Smooth muscle cell (in vitro differentiated cells): ENCODE results near the gene GLIS1. TPM values are rescaled to one million over a fixed set of nuclear protein-coding genes. Genes with fewer than 3 reads are reported as not detected.

Source experiments
- DNase-seq: peaks from one replicate; lab custom pipeline; 2025; ENCODE audit not compliant: unreplicated experiment; lab: John Stamatoyannopoulos, UW
- H2AFZ ChIP-seq: fragments of 200-600 bp; sonication (generic); 2 replicates; pipeline ENCODE4 v1.6.0; 2016; ENCODE audit warnings: antibody characterized with exemption, low read depth, mild to moderate bottlenecking
- H3F3A ChIP-seq: fragments of 200-600 bp; sonication (generic); 2 replicates; pipeline ENCODE4 v1.6.0; 2017; ENCODE audit warnings: antibody characterized with exemption, low read depth
- H3K27ac ChIP-seq: fragments of 200-600 bp; sonication (generic); 2 replicates; pipeline ENCODE4 v1.5.1; 2016; ENCODE audit warnings: low read depth, mild to moderate bottlenecking
- H3K27me3 ChIP-seq: fragments of 200-600 bp; sonication (generic); 2 replicates; pipeline ENCODE4 v1.6.1; 2016; ENCODE audit warnings: low read depth, mild to moderate bottlenecking
- H3K36me3 ChIP-seq: fragments of 200-600 bp; sonication (generic); 2 replicates; pipeline ENCODE4 v1.5.1; 2016; ENCODE audit warnings: low read depth
- H3K4me1 ChIP-seq: fragments of 200-600 bp; sonication (generic); 2 replicates; pipeline ENCODE4 v1.5.1; 2016; ENCODE audit warnings: low read depth
- H3K4me2 ChIP-seq: fragments of 200-600 bp; sonication (generic); 2 replicates; pipeline ENCODE4 v1.6.0; 2016; ENCODE audit warnings: mild to moderate bottlenecking
- H3K4me3 ChIP-seq: fragments of 200-600 bp; sonication (generic); 2 replicates; pipeline ENCODE4 v1.5.1; 2016; ENCODE audit warnings: mild to moderate bottlenecking
- H3K79me2 ChIP-seq: fragments of 200-600 bp; sonication (generic); 2 replicates; pipeline ENCODE4 v1.6.0; 2016; ENCODE audit warnings: low read depth, mild to moderate bottlenecking
- H3K9ac ChIP-seq: fragments of 200-600 bp; sonication (generic); 2 replicates; pipeline ENCODE4 v1.6.0; 2016; ENCODE audit warnings: low read depth
- H3K9me3 ChIP-seq: fragments of 200-600 bp; sonication (generic); replicated peaks from 2 replicates; pipeline ENCODE4 v1.5.1; 2016; ENCODE audit warnings: low read depth
- H4K20me1 ChIP-seq: fragments of 200-600 bp; sonication (generic); 2 replicates; pipeline ENCODE4 v1.6.0; 2016; ENCODE audit warnings: low read depth
- WGBS: methylation state at CpG from one replicate; pipeline ENCODE4 v1.1.7; 2016; ENCODE audit warnings: low lambda C conversion rate; 5-methylcytosine and 5-hydroxymethylcytosine counted together
- polyA plus RNA-seq: library from polyadenylated mRNA; unstranded; fragments of >200 nt; fragmentation: Nextera tagmentation; extraction: Ambion mirVana; gene quantifications from 2 replicates; pipeline ENCODE4 v1.2.1, GENCODE V29; 2016
- total RNA-seq: library from RNA; depleted of rRNA; stranded (reverse); fragments of >200 nt; gene quantifications from 2 replicates; pipeline ENCODE4 v1.2.3, GENCODE V29; 2014
- TF ChIP-seq, protein P1 (sequence below): fragments of 200-600 bp; sonication (generic); IDR thresholded peaks from 2 replicates; pipeline ENCODE4 v1.5.1; 2017; ENCODE audit warnings: borderline replicate concordance, mild to moderate bottlenecking, antibody characterized with exemption; ENCODE audit not compliant: insufficient read depth, poor library complexity, severe bottlenecking

The GLIS1 gene
- total and polyA plus RNA-seq, 2 experiments from 2014 or later = 0.36 to 4.9 TPM

DNA sequence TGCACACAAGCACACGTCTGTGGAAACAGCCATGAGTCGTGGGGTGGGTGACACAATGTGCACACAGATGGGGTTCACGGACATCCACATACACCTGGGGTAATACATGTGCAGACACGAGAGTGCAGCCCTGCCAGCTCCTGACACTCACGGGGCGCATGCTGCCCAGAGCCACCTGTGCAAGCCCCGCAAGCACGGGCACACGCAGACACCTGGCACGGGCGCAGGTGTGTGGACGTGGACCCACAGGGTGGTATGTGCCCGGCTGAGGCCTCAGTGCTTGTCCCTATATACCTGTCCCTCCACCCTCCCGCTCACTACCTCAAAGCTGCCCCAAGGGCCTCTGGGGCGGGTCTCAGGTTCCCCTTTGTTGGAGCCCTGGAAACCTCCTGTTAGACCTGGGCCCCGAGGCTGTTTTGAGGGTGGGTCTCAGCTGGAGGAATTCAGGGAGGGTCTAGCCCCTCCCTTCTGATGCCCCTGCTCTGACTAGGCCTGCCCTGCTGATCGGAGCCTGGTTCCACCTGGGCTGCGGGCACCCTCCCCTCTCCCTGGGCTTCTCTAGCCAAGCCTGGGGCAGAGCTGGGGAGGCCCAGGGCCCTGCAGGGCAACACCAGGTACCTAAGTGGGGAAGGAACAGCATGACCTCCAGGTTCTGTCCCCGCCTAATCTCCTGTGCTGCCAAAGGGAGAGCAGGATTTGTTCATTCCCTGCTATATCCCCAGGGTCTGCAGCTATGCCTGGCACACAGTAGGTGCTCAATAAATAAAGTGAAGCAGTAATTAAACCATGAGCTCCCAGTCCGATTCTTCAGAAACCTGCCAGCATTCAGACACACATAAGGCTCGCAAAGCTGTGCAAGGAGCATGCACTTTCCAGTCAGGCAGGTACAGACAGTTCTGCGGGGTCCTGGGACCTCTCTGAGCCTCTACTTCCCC lies 230.6 kb downstream of the GLIS1 start:
- no peak for DNase-seq
- WGBS = 95% methylated on average over 22 of the region's 22 CpGs

DNA sequence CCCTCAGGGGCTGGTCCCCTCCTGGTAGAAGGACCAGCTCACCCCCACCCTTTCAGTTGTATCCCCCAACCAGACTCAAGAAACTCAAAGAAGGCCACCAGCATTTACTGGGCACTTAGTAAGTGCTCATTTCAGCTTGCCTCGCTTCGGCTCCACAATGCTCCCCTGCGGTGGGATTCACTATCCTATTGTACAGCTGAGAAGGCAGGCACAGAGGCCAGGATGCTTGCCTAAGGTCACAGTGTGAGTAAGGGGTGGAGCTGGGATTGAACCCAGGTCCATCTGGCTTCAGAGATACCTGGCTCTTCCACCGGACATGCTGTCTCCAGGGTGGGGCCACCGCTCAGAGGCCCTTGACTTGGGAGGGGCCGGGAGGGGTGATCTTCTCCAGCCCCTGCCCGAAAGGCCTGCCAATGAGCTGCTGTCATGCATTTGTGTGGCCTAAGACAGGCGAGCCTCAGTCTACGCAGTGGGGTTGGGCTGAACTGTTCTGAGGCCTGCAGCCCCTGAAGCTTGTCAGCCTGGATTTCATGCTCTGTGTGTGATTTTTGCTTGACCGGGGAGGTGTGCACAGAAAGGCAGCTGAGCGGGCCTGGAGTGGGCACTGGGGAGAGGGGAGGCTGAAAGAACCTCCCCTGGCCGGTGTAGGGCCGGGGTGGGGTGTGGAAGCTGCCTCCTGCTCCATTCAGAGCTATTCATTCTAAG lies 231.7 kb downstream of the GLIS1 start:
- no peak overlapping the region for H3K9ac ChIP-seq
- no peak overlapping the region for H3K4me3 ChIP-seq
- DNase-seq = no peak
- no peaks in the 10 kb centered on the region for H3K27me3 ChIP-seq
- H3K79me2 ChIP-seq = no peaks in the 10 kb centered on the region
- H3F3A ChIP-seq = peaks cover 5% of the 10 kb centered on the region
- H3K4me1 ChIP-seq = peaks cover 19% of the 10 kb centered on the region
- TF ChIP-seq, protein P1, sequence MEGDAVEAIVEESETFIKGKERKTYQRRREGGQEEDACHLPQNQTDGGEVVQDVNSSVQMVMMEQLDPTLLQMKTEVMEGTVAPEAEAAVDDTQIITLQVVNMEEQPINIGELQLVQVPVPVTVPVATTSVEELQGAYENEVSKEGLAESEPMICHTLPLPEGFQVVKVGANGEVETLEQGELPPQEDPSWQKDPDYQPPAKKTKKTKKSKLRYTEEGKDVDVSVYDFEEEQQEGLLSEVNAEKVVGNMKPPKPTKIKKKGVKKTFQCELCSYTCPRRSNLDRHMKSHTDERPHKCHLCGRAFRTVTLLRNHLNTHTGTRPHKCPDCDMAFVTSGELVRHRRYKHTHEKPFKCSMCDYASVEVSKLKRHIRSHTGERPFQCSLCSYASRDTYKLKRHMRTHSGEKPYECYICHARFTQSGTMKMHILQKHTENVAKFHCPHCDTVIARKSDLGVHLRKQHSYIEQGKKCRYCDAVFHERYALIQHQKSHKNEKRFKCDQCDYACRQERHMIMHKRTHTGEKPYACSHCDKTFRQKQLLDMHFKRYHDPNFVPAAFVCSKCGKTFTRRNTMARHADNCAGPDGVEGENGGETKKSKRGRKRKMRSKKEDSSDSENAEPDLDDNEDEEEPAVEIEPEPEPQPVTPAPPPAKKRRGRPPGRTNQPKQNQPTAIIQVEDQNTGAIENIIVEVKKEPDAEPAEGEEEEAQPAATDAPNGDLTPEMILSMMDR = no peak
- H4K20me1 ChIP-seq = no peaks in the 10 kb centered on the region
- no peak overlapping the region for H3K27ac ChIP-seq
- WGBS = 93% methylated on average over 13 of the region's 13 CpGs
- no peak overlapping the region for H3K4me2 ChIP-seq
- no peaks in the 10 kb centered on the region for H3K9me3 ChIP-seq
- H2AFZ ChIP-seq = no peak overlapping the region
- no peaks in the 10 kb centered on the region for H3K36me3 ChIP-seq

More for the DNA sequence above, 230.6 kb downstream of the GLIS1 start:
- no peak overlapping the region for H2AFZ ChIP-seq
- TF ChIP-seq, protein P1 = no peak
- H3K4me3 ChIP-seq = no peak overlapping the region
- H3K79me2 ChIP-seq = no peaks in the 10 kb centered on the region
- no peak overlapping the region for H3K27ac ChIP-seq
- H3K36me3 ChIP-seq = no peaks in the 10 kb centered on the region
- no peak overlapping the region for H3K4me2 ChIP-seq
- H4K20me1 ChIP-seq = no peaks in the 10 kb centered on the region
- no peaks in the 10 kb centered on the region for H3K27me3 ChIP-seq
- peaks cover 20% of the 10 kb centered on the region for H3K4me1 ChIP-seq
- no peak overlapping the region for H3K9ac ChIP-seq
- peaks cover 5% of the 10 kb centered on the region for H3F3A ChIP-seq
- H3K9me3 ChIP-seq = no peaks in the 10 kb centered on the region

DNA sequence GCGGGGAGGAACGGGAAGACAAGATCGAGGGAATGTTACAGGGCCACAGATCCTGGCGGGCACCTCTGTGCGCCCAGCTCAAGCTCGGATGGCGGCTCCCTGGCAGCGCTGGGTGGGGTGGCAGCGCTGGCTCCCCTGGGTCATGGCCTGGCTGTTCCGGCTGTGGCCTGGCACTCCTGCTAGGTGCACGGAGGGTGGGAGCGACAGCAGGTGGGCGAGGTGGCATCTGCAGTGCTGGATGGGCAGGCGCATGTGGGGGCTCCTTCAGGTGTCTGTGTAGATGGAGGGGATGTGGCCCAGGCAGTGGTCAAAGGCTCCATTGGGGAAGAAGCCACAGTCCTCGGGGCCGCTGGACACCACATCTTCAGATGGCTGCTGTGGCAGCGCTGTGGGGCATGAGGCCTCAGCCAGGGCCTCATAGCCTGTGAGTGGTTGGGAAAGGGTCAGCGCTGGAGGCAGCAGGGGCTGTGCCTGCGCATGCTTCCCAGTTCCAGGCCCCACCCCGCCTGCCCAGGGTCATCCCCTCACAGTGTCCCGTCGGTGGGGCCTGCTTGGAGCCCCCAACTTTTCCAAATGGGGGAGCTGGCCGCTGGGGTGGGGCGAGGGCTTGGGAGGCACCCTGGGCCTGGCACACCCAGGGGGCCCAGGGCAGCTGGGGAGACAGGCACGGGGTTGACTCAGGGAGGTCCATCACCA lies 232.5 kb downstream of the GLIS1 start:
- Histone ChIP-seq H3K4me2 (no peak overlapping the region), H3K9ac (no peak overlapping the region), H3K9me3 (no peaks in the 10 kb centered on the region), H4K20me1 (no peaks in the 10 kb centered on the region), H3K79me2 (no peaks in the 10 kb centered on the region), H3F3A (peaks cover 5% of the 10 kb centered on the region), H3K4me3 (no peak overlapping the region), H2AFZ (no peak overlapping the region), H3K27me3 (no peaks in the 10 kb centered on the region), H3K36me3 (no peaks in the 10 kb centered on the region), H3K4me1 (peaks cover 19% of the 10 kb centered on the region), H3K27ac (no peak overlapping the region)
- 95% methylated on average over 25 of the region's 25 CpGs for WGBS
- no peak for DNase-seq
- TF ChIP-seq, protein P1 = no peak
